ENCODE measurements around the gene HGS. TPM values are rescaled to one million over a fixed set of nuclear protein-coding genes. Genes with fewer than 3 reads are reported as not detected.

Gene HGS
- total and polyA plus RNA-seq, 2 of the 4 experiments (the other 2 are of a cell fraction) = 52.5 to 137 TPM

DNA sequence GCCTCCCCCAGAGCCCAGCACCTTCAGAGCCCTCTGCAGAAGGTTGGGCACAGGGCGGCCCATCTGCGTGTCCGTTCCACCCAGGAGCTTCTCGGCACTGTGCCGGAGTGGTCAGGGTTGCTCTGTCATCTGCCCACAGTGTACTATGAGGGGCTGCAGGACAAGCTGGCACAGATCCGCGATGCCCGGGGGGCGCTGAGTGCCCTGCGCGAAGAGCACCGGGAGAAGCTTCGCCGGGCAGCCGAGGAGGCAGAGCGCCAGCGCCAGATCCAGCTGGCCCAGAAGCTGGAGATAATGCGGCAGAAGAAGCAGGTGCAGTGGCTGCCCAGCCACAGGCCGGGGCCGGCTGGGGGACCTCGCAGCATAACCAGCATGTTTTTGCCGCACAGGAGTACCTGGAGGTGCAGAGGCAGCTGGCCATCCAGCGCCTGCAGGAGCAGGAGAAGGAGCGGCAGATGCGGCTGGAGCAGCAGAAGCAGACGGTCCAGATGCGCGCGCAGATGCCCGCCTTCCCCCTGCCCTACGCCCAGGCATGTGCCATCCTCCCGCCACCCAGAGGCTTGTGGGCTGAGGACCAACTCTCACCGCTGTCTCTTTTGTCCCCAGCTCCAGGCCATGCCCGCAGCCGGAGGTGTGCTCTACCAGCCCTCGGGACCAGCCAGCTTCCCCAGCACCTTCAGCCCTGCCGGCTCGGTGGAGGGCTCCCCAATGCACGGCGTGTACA is 12.6 kb downstream of the HGS start:
- Histone ChIP-seq H3K27ac (ENCODE audit: insufficient read depth, low read length) (no peak overlapping the region), H4K20me1 (ENCODE audit: insufficient read depth, low read length) (peaks cover 66% of the 10 kb centered on the region), H3K9me1 (ENCODE audit: insufficient read depth, low read length) (no peaks in the 10 kb centered on the region), H3K9me3 (ENCODE audit: control insufficient read depth, insufficient read depth, low read length) (no peaks in the 10 kb centered on the region), H2AK9ac (replicated peaks; ENCODE audit: low read depth, low read length, poor library complexity) (no peak overlapping the region), H4K91ac (ENCODE audit: insufficient read depth, low read depth, low read length) (no peak overlapping the region), H2BK15ac (ENCODE audit: low read depth, low read length) (no peak overlapping the region), H3K4me1 (ENCODE audit: control insufficient read depth, insufficient read depth, low read length) (no peaks in the 10 kb centered on the region), H2AFZ (replicated peaks; ENCODE audit: low read length, poor library complexity) (no peak overlapping the region), H3K14ac (replicated peaks; ENCODE audit: low read depth, low read length) (no peak overlapping the region), H3K27me3 (ENCODE audit: control insufficient read depth, insufficient read depth, low read length) (no peaks in the 10 kb centered on the region), H3K79me1 (ENCODE audit: low read depth in 1 of 2, low read length in 2 of 2) (peaks cover 7 to 51% of the 10 kb centered on the region in 2 experiments), H2AK5ac (ENCODE audit: low read depth, low read length) (no peak overlapping the region), H3K18ac (ENCODE audit: low read depth, low read length) (no peak overlapping the region), H3K23ac (ENCODE audit: low read depth, low read length) (no peak overlapping the region), H2BK5ac (ENCODE audit: low read depth, low read length, poor library complexity, severe bottlenecking) (no peak overlapping the region), H4K8ac (ENCODE audit: low read depth in 2 of 2, low read length in 2 of 2) (no peak overlapping the region), H3K56ac (ENCODE audit: extremely low read depth, insufficient read depth, low read length) (no peak overlapping the region), H2BK120ac (ENCODE audit: low read depth, low read length) (no peak overlapping the region), H3K4ac (ENCODE audit: low read depth, low read length) (no peak overlapping the region), H3K4me3 (ENCODE audit: insufficient read depth, low read depth, low read length) (no peak overlapping the region), H3K9ac (ENCODE audit: low read depth, low read length) (no peak overlapping the region), H2BK20ac (ENCODE audit: low read depth, low read length) (no peak overlapping the region), H3K36me3 (ENCODE audit: control insufficient read depth, insufficient read depth, low read length) (peaks cover 74% of the 10 kb centered on the region), H3K4me2 (ENCODE audit: low read depth, low read length) (no peak overlapping the region), H4K5ac (ENCODE audit: low read depth, low read length) (no peak overlapping the region)
- ChIA-PET CTCF (no interaction called here), POLR2A (ENCODE audit: unreplicated experiment) (no interaction called here)
- no TSS peak for BruUV-seq (replicated peaks)
- intact Hi-C loops (cut with micrococcal nuclease) (no loop called here), in situ Hi-C loops (cut with MboI; ENCODE audit: low sequenced_read_pairs) (no loop called here), dilution Hi-C loops (cut with HindIII; ENCODE audit: low sequenced_read_pairs, unreplicated experiment) (no loop called here)
- WGBS, 2 experiments (ENCODE audit: extremely low coverage in 2 of 2, insufficient read length in 1 of 2) = 96% methylated on average over 27 of the region's 40 CpGs; no CpG with 5 or more reads in 1 of the 2 experiments
- DNase-seq (no peak), ATAC-seq (ENCODE audit: low read depth) (no peak)
- TF ChIP-seq, protein P1, sequence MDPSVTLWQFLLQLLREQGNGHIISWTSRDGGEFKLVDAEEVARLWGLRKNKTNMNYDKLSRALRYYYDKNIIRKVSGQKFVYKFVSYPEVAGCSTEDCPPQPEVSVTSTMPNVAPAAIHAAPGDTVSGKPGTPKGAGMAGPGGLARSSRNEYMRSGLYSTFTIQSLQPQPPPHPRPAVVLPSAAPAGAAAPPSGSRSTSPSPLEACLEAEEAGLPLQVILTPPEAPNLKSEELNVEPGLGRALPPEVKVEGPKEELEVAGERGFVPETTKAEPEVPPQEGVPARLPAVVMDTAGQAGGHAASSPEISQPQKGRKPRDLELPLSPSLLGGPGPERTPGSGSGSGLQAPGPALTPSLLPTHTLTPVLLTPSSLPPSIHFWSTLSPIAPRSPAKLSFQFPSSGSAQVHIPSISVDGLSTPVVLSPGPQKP (IDR thresholded peaks at IDR 0.05; ENCODE audit: borderline replicate concordance, low read depth, low read length) = no peak
- TF ChIP-seq MAZ (IDR thresholded peaks at IDR 0.05; ENCODE audit: borderline replicate concordance, low read depth, low read length) (no peak), RFX5 (IDR thresholded peaks at IDR 0.05; ENCODE audit: low read depth, low read length) (no peak), CTCF (conservative IDR thresholded peaks at IDR 0.05; ENCODE audit: low read depth, low read length) (no peak), CHD1 (IDR thresholded peaks at IDR 0.05; ENCODE audit: low read depth, low read length) (no peak), FOS (IDR thresholded peaks at IDR 0.05; ENCODE audit: low read depth, low read length) (no peak), CEBPB (IDR thresholded peaks at IDR 0.05; ENCODE audit: low read depth, low read length) (no peak), SMC3 (IDR thresholded peaks at IDR 0.05; ENCODE audit: low read depth, low read length) (no peak), MAFK (IDR thresholded peaks at IDR 0.05; ENCODE audit: low read depth, low read length) (no peak), MXI1 (IDR thresholded peaks at IDR 0.05; ENCODE audit: borderline replicate concordance, low read depth, low read length) (no peak), NFE2L2 (IDR thresholded peaks at IDR 0.05; ENCODE audit: low read depth, low read length) (no peak), BHLHE40 (IDR thresholded peaks at IDR 0.05; ENCODE audit: low read depth, low read length) (no peak), RAD21 (IDR thresholded peaks at IDR 0.05; ENCODE audit: low read length) (no peak), POLR2A (IDR thresholded peaks at IDR 0.05; ENCODE audit: low read depth, low read length) (no peak), RCOR1 (IDR thresholded peaks at IDR 0.05; ENCODE audit: insufficient replicate concordance, low read length) (no peak)
- TF ChIP-seq, protein P2, sequence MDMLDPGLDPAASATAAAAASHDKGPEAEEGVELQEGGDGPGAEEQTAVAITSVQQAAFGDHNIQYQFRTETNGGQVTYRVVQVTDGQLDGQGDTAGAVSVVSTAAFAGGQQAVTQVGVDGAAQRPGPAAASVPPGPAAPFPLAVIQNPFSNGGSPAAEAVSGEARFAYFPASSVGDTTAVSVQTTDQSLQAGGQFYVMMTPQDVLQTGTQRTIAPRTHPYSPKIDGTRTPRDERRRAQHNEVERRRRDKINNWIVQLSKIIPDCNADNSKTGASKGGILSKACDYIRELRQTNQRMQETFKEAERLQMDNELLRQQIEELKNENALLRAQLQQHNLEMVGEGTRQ (IDR thresholded peaks at IDR 0.05; ENCODE audit: low read depth, low read length) = no peak
